ENCODE measurements around the gene TRIM47.
A peak's percentile ranks its signal among the peaks of the same experiment; 100 is the strongest.

The TRIM47 gene

GRCh38 chr17:75909051-75909811, 30.9 kb upstream of the TRIM47 start:
- no peak for DNase-seq (ENCODE audit: low spot score)

GRCh38 chr17:75908201-75908600, 29.8 kb upstream of the TRIM47 start:
- DNase-seq (ENCODE audit: low spot score) = peak; percentile 75

DNA sequence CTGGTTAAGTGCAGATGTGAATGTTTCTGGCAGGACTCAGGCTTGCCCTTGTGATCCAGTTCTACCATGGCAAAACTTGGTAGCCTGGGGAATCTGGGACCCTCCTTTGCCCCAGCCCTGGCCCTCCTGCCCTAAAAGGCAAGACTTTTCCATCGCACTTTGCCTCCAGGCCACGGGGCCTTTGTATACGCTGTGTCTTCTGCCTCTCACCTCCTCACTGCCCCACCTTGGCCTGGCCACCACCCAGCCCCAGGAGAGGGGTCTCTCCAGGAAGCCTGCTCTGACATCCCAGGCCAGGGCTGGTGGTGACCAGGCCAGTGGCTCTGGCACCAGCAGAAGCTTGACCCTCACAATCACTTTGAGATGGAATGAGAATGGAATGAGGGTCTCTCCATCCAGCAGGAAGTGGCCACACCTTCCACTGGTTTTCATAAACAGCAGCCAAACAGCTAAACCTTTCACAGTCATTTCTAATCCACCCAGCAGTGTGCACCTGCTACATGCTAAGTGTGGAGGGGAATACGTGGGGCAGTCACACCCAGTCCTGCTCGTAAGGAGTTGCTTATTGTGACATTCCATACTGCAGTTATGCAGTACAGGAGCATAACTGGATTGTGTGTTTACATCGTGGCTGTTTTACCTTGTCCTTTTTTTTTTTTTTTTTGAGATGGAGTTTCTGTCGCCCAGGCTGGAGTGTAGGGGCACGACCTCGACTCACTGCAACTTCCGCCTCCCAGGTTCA, 27.9 kb upstream of the TRIM47 start:
- no peak for DNase-seq (ENCODE audit: low spot score)

GRCh38 chr17:75904749-75905521, 26.6 kb upstream of the TRIM47 start, which contains the start of gene MRPL38:
MRPL38 (minus strand) TSS chr17:75904884; CDS start chr17:75904875, 9 bp downstream.
- peak; percentile 97 for DNase-seq (ENCODE audit: low spot score)

GRCh38 chr17:75902406-75902805, 24.0 kb upstream of the TRIM47 start:
- no peak for DNase-seq (ENCODE audit: low spot score)

GRCh38 chr17:75901727-75902126, 23.3 kb upstream of the TRIM47 start:
- no peak for DNase-seq (ENCODE audit: low spot score)

GRCh38 chr17:75900691-75901533, 22.5 kb upstream of the TRIM47 start:
- no peak for DNase-seq (ENCODE audit: low spot score)

- DNase-seq (ENCODE audit: low spot score) = no peak
These were observed 21.5 kb upstream of the TRIM47 start for GRCh38 chr17:75899767-75900468.

DNA sequence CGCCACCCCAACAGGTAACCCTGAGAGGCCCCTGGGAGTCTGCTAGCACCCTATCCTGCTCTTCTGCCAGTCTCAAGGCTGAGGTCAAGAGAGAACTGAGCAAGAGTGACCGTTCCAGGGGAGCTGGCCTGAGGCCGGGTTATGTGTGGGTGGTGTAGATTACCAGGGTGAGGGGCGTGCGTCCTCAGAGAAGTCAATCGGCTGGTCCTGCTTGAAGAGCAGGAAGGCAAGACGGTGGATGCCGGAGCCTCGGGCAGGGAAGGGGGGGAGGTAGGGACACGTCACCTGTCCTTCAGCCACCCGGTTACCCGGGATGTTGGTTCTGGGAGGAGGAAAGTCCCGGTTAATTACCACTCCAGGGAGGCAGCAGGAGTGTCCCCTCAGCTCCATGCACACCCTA, 21.0 kb upstream of the TRIM47 start:
- DNase-seq (ENCODE audit: low spot score) = no peak

DNA sequence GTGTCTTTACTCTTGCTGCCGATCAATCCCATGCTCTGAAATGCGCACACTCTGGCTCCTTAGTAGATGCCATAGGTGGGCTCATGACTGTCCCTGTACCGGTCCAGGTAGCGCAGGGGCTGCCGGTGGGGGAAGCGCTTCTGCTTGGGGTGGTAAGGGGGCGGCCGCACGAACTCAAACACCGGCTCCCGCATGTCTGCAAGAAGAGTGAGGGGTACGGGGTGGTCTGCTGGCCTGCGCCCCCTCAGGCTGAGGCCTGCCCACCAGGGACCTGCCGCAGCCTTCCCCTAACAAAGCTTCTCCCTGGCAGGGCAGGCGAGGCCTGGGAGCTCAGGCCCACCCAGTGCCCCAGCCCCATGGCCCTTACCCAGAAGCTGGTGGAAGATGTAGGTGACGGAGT, 20.4 kb upstream of the TRIM47 start:
- DNase-seq (ENCODE audit: low spot score) = no peak

- DNase-seq (ENCODE audit: low spot score) = no peak
These were observed 19.7 kb upstream of the TRIM47 start for GRCh38 chr17:75898065-75898464.

GRCh38 chr17:75897160-75898019, 19.0 kb upstream of the TRIM47 start:
- no peak for DNase-seq (ENCODE audit: low spot score)

DNA sequence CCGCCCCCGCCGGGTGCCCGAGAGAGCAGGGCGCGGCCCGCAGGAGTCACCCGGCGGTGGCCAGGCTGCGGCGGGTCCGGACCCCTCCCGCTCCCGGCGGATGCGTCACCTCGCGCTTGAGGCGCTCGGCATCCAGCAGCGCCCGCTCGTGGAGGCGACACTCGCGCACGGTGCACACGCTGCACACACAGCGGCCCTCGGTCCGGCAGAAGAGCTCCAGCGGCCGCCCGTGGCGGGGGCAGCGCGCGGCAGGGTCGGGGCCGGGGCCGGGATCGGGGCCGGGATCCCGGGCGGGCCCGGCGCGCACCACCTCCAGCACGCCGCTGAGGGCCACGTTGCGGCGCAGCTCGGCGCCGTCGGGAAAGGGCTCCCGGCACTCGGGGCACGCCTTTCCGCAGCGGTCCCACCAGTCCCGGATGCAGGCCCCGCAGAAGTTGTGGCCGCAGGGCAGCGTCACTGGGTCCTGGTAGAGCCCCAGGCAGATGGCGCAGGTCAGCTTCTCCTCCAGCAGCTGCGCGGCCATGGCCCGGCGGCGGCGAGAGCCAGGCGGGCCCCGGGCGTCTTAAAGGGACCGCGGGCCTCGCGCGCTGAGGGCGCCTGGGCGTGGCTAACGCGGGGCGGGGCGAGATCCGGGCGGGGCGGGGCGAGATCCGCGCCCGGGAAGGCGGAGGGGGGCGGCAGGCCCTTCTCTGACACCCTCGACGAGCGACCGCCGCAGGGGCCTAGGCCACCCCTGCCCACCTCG, 18.2 kb upstream of the TRIM47 start, which contains the start of gene TRIM65:
Gene TRIM65 (minus strand): TSS at position 537 of the 745 bp plus-strand sequence. CDS start 14 bp downstream, at position 523.
- DNase-seq (ENCODE audit: low spot score) = peak; percentile 76

- DNase-seq (ENCODE audit: low spot score) = peak; percentile 37
These were observed 17.2 kb upstream of the TRIM47 start for GRCh38 chr17:75895370-75896155.

GRCh38 chr17:75894049-75894733, 15.8 kb upstream of the TRIM47 start:
- no peak for DNase-seq (ENCODE audit: low spot score)

DNA sequence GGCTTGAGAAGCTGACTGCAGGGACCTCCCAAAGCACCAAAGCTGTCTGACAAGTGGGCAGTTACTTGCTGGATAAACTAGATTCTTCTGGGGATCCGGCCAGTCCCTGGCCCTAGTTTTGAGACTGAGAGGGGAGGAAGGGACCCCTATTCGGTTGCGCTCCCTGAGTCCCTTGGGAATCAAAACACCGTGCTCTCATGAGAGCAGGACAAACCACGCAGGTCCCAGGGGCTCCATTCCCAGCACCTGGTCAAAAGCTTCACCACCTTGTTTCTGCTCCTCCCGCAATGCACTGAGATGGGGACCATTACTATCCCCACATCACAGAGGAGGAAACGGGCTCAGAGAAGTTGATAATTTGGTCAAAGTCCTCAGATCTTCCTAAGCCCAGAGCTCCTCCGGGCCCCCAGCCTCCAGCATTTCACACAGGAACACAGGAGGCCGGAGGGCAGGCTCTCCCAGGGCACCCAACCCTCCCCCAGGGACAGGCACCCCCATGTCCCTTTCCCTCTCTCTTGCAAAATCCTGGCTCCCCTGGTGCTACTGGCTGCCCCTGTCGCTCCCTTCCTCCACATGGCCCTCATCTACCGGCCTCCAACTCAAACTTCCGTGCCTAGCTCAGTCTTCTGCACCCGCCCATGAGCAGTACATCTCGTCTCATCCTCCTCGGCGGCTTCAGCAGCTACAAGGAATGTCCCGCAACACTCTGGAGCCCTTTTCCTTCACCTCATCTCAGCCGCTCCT, 15.1 kb upstream of the TRIM47 start:
- DNase-seq (ENCODE audit: low spot score) = no peak

All from LoVo (cell line).